K562 (cell line): ENCODE data around the gene SLC38A2. TPM values are rescaled to one million over a fixed set of nuclear protein-coding genes. Genes with fewer than 3 reads are reported as not detected.

ENCODE experiments used
- ATAC-seq: fragments of 200-7000 bp; cut with Tn5 transposase; 3 replicates; pipeline ENCODE4 v1.9.1; 2020; ENCODE audit warnings: moderate library complexity
- BruUV-seq: library from RNA; stranded (reverse); fragments of 400-500 nt; replicated peaks from 2 replicates; lab custom pipeline; 2021; lab: Mats Ljungman, UMichigan
- CTCF ChIA-PET: fragments of 300-600 bp; formaldehyde crosslinking; extraction: SDS; loops from one replicate; lab custom pipeline; 2021; ENCODE audit warnings: low intra/inter-chr PET ratio; lab: Yijun Ruan, JAX
- POLR2A ChIA-PET: fragments of 300-600, 350-650 bp; sonication (Branson Sonifier 250); formaldehyde crosslinking; extraction: SDS; loops from one replicate; lab custom pipeline; 2021; ENCODE audit warnings: antibody characterized with exemption, inconsistent platforms; lab: Yijun Ruan, JAX
- DNase-seq, 4 experiments: peaks; one replicate each; pipeline versions ENCODE4 v3.0.0 to v3.0.0-alpha.2; 2011 to 2018; ENCODE audit warnings: low spot score in 3 of 4, mixed read lengths in 3 of 4; ENCODE audit errors: extremely low read depth in 1 of 4
- FAIRE-seq: peaks from 2 replicates; lab custom pipeline; 2011; peaks lifted over from hg19 to GRCh38; lab: Jason Lieb, UNC
- H2AFZ ChIP-seq: 2 replicates; pipeline ENCODE4 v1.6.0; 2011; ENCODE audit warnings: low read depth, low read length, control low read depth, inconsistent platforms
- H3K27ac ChIP-seq: fragments of 200-600 bp; 3 replicates; pipeline ENCODE4 v1.8.0; 2011; ENCODE audit warnings: low read depth, mild to moderate bottlenecking, control low read depth, inconsistent platforms, low read length, moderate library complexity, mixed read lengths; ENCODE audit errors: extremely low read depth
- H3K27me3 ChIP-seq, 2 experiments: fragments of 300-600 bp in 1 of 2; 2 replicates in 1 of 2; 3 replicates in 1 of 2; pipeline versions ENCODE4 v1.6.0 to v1.8.0; 2011; ENCODE audit warnings: inconsistent platforms in 2 of 2, low read length in 2 of 2, mild to moderate bottlenecking in 1 of 2, mixed read lengths in 1 of 2, moderate library complexity in 1 of 2; ENCODE audit not compliant: control insufficient read depth in 2 of 2, insufficient read depth in 2 of 2
- H3K36me3 ChIP-seq: fragments of 300-600 bp; 3 replicates; pipeline ENCODE4 v1.8.0; 2011; ENCODE audit warnings: mild to moderate bottlenecking, low read length, inconsistent platforms; ENCODE audit not compliant: control insufficient read depth, insufficient read depth
- H3K4me1 ChIP-seq, 2 experiments: fragments of 200-600 bp in 1 of 2; replicated peaks in 1 of 2; 2 replicates in 1 of 2; 3 replicates in 1 of 2; pipeline versions ENCODE4 v1.5.1 to v1.8.0; 2011; ENCODE audit warnings: inconsistent platforms in 2 of 2, low read length in 2 of 2, mild to moderate bottlenecking in 1 of 2, mixed read lengths in 1 of 2, moderate library complexity in 1 of 2; ENCODE audit not compliant: control insufficient read depth in 2 of 2, insufficient read depth in 2 of 2
- H3K4me2 ChIP-seq: 2 replicates; pipeline ENCODE4 v1.6.1; 2011; ENCODE audit warnings: low read length, control low read depth, inconsistent platforms, mixed read lengths; ENCODE audit not compliant: insufficient read depth
- H3K4me3 ChIP-seq: fragments of 200-600 bp; sonication (generic), shearing (Covaris generic); 2 replicates; pipeline ENCODE4 v1.5.1; 2016; ENCODE audit warnings: control low read depth, inconsistent platforms
- H3K79me2 ChIP-seq: fragments of 200-600 bp; 3 replicates; pipeline ENCODE4 v1.8.0; 2011; ENCODE audit warnings: low read length, inconsistent platforms; ENCODE audit not compliant: control insufficient read depth, insufficient read depth
- H3K9ac ChIP-seq, 2 experiments: 2 replicates each; pipeline versions ENCODE4 v1.6.0 to v1.6.1; 2011; ENCODE audit warnings: low read depth in 2 of 2, low read length in 2 of 2, control low read depth in 1 of 2, inconsistent platforms in 1 of 2, mild to moderate bottlenecking in 1 of 2, mixed read lengths in 1 of 2; ENCODE audit not compliant: insufficient read depth in 1 of 2
- H3K9me1 ChIP-seq: one replicate; pipeline ENCODE4 v1.6.0; 2011; ENCODE audit warnings: inconsistent platforms, mild to moderate bottlenecking, low read length, moderate library complexity; ENCODE audit not compliant: control insufficient read depth, insufficient read depth
- H3K9me3 ChIP-seq: replicated peaks from 2 replicates; pipeline ENCODE4 v1.5.1; 2011; ENCODE audit warnings: low read depth, low read length, inconsistent platforms; ENCODE audit not compliant: control insufficient read depth, insufficient read depth
- H4K20me1 ChIP-seq: replicated peaks from 2 replicates; pipeline ENCODE4 v1.6.1; 2011; ENCODE audit warnings: low read length, inconsistent platforms, mixed read lengths; ENCODE audit not compliant: control insufficient read depth, insufficient read depth
- ARID1B ChIP-seq: fragments of 450-650 bp; IDR thresholded peaks from 2 replicates; pipeline ENCODE4 v1.6.1; 2016; ENCODE audit warnings: antibody characterized with exemption, mild to moderate bottlenecking, inconsistent platforms
- L3MBTL2 ChIP-seq: fragments of 450-650 bp; IDR thresholded peaks from 2 replicates; pipeline ENCODE4 v1.6.1; 2016; ENCODE audit warnings: mild to moderate bottlenecking, moderate library complexity
- MXD1 ChIP-seq: fragments of 250-450 bp; sonication (Bioruptor Pico); IDR thresholded peaks from 2 replicates; pipeline ENCODE4 v1.8.0; 2021; ENCODE audit warnings: borderline replicate concordance, mild to moderate bottlenecking, moderate library complexity; ENCODE audit not compliant: poor library complexity, severe bottlenecking
- PTRF ChIP-seq: fragments of 450-650 bp; IDR thresholded peaks from 2 replicates; pipeline ENCODE4 v1.6.1; 2016; ENCODE audit warnings: mild to moderate bottlenecking, missing genetic modification characterization, missing compliant biosample characterization
- TCF15 ChIP-seq: fragments of 250-450 bp; sonication (Bioruptor Pico); IDR thresholded peaks from 2 replicates; pipeline ENCODE4 v1.8.0; 2022; ENCODE audit warnings: moderate library complexity, mild to moderate bottlenecking, inconsistent platforms
- TCF7 ChIP-seq: sonication (generic); IDR thresholded peaks from 2 replicates; pipeline ENCODE4 v1.6.1; 2016; ENCODE audit warnings: antibody characterized with exemption, borderline replicate concordance
- ZBTB2 ChIP-seq: fragments of 450-650 bp; IDR thresholded peaks from 2 replicates; pipeline ENCODE4 v1.6.1; 2016; ENCODE audit warnings: antibody characterized with exemption
- ZNF79 ChIP-seq: fragments of 250-450 bp; sonication (Bioruptor Pico); IDR thresholded peaks from 2 replicates; pipeline ENCODE4 v1.4.0; 2020; ENCODE audit warnings: low read depth, mild to moderate bottlenecking, moderate library complexity
- WGBS: fragments of 100-300 bp; shearing (Covaris generic); methylation state at CpG from one replicate; pipeline ENCODE4 v1.1.6; 2016; ENCODE audit warnings: low coverage, mixed read lengths; ENCODE audit not compliant: insufficient coverage; ENCODE audit errors: missing lambda C conversion rate; 5-methylcytosine and 5-hydroxymethylcytosine counted together
- in situ Hi-C: fragments of 300-500 bp; cut with MboI; formaldehyde crosslinking; loops from 4 replicates; pipeline ENCODE4 v1.15.0; 2018; ENCODE audit warnings: inconsistent platforms, mixed read lengths
- intact Hi-C: fragments of 100-400 bp; cut with micrococcal nuclease; formaldehyde crosslinking; loops from 2 replicates; pipeline ENCODE4 v1.14.2; 2022
- polyA plus RNA-seq, 8 experiments: library from polyadenylated mRNA; depleted of rRNA in 4 of 8; stranded (reverse) in 5 of 8; unstranded in 3 of 8; fragments of >200 nt; fragmentation: Nextera tagmentation in 2 of 8; fragmentation: Illumina TruSeq in 1 of 8; extraction: Ambion mirVana in 2 of 8; extraction: Trizol in 1 of 8; gene quantifications; 2 replicates each; pipeline versions ENCODE4 v1.2.1 to v1.2.3, GENCODE V29; 2011 to 2014; ENCODE audit warnings: inconsistent platforms in 1 of 8, missing spikeins in 1 of 8
- total RNA-seq, 7 experiments: library from RNA; depleted of rRNA in 6 of 7; stranded (reverse); fragments of >200 nt in 6 of 7; fragmentation: Illumina TruSeq in 2 of 7; extraction: Trizol in 2 of 7; gene quantifications; 2 replicates each; pipeline versions ENCODE4 v1.2.1 to v1.2.3, GENCODE V29; 2011 to 2021; ENCODE audit warnings: low replicate concordance in 1 of 7
- TF ChIP-seq, protein P1 (sequence below): sonication (generic); formaldehyde crosslinking; IDR thresholded peaks from 2 replicates; pipeline ENCODE4 v1.8.0; 2022; ENCODE audit warnings: missing genetic modification reagents, mild to moderate bottlenecking, borderline replicate concordance
- TF ChIP-seq, protein P2 (sequence below): fragments of 450-650 bp; formaldehyde crosslinking; IDR thresholded peaks from 2 replicates; pipeline ENCODE4 v1.4.0; 2022; ENCODE audit warnings: missing genetic modification characterization

Gene SLC38A2
- total and polyA plus RNA-seq, 9 of the 15 experiments (the other 6 are each of a cell fraction or from before 2014, with no cell fraction given), result 98.7 to 292 (median 143) TPM

- no peak for ATAC-seq
- DNase-seq, result no peak
- WGBS, result 19% methylated on average over 3 of the region's 3 CpGs
- Histone ChIP-seq H4K20me1 (no peaks in the 10 kb centered on the region), H3K4me2 (no peak overlapping the region), H3K4me1 (peaks cover 0 to 8% of the 10 kb centered on the region in 2 experiments; a peak in 3 of 5 replicates), H3K27ac (no peak overlapping the region), H3K27me3 (no peaks in the 10 kb centered on the region), H3K4me3 (no peak overlapping the region), H3K36me3 (no peaks in the 10 kb centered on the region), H3K9me3 (no peaks in the 10 kb centered on the region), H3K79me2 (no peaks in the 10 kb centered on the region), H3K9me1 (no peaks in the 10 kb centered on the region), H2AFZ (no peak overlapping the region), H3K9ac (no peak overlapping the region)
- FAIRE-seq, result no peak
- no peak for TF ChIP-seq ZNF79
- in situ Hi-C loops, result no loop called here
- CTCF ChIA-PET, result no interaction called here
- BruUV-seq, result no TSS peak
- POLR2A ChIA-PET, result no interaction called here
- intact Hi-C loops, result no loop called here
These were observed 36.8 kb upstream of the SLC38A2 start for GRCh38 chr12:46409342-46409741.

- no peak overlapping the region for H3K4me2 ChIP-seq
- no peaks in the 10 kb centered on the region for H3K79me2 ChIP-seq
- H2AFZ ChIP-seq, result no peak overlapping the region
- no peaks in the 10 kb centered on the region for H3K36me3 ChIP-seq
- in situ Hi-C loops (no loop called here), intact Hi-C loops (no loop called here)
- no peaks in the 10 kb centered on the region for H3K9me1 ChIP-seq
- no peak overlapping the region for H3K27ac ChIP-seq
- peaks cover 0 to 8% of the 10 kb centered on the region in 2 experiments; a peak in 3 of 5 replicates for H3K4me1 ChIP-seq
- H3K9me3 ChIP-seq, result no peaks in the 10 kb centered on the region
- ATAC-seq (no peak), FAIRE-seq (no peak), DNase-seq (no peak)
- WGBS, result 71% methylated on average over 4 of the region's 4 CpGs
- no TSS peak for BruUV-seq
- no peak overlapping the region for H3K4me3 ChIP-seq
- H4K20me1 ChIP-seq, result no peaks in the 10 kb centered on the region
- ChIA-PET CTCF (no interaction called here), POLR2A (no interaction called here)
- no peaks in the 10 kb centered on the region for H3K27me3 ChIP-seq
- no peak overlapping the region for H3K9ac ChIP-seq
- no peak for TF ChIP-seq ARID1B
- TF ChIP-seq TCF15 (CRISPR knock-in tag), result no peak
- TF ChIP-seq, protein P1, sequence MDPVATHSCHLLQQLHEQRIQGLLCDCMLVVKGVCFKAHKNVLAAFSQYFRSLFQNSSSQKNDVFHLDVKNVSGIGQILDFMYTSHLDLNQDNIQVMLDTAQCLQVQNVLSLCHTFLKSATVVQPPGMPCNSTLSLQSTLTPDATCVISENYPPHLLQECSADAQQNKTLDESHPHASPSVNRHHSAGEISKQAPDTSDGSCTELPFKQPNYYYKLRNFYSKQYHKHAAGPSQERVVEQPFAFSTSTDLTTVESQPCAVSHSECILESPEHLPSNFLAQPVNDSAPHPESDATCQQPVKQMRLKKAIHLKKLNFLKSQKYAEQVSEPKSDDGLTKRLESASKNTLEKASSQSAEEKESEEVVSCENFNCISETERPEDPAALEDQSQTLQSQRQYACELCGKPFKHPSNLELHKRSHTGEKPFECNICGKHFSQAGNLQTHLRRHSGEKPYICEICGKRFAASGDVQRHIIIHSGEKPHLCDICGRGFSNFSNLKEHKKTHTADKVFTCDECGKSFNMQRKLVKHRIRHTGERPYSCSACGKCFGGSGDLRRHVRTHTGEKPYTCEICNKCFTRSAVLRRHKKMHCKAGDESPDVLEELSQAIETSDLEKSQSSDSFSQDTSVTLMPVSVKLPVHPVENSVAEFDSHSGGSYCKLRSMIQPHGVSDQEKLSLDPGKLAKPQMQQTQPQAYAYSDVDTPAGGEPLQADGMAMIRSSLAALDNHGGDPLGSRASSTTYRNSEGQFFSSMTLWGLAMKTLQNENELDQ (CRISPR knock-in tag), result no peak
- no peak for TF ChIP-seq MXD1
- no peak for TF ChIP-seq PTRF (tag)
- TF ChIP-seq ZBTB2, result no peak
- TF ChIP-seq TCF7, result no peak
- TF ChIP-seq L3MBTL2, result no peak
- TF ChIP-seq, protein P2, sequence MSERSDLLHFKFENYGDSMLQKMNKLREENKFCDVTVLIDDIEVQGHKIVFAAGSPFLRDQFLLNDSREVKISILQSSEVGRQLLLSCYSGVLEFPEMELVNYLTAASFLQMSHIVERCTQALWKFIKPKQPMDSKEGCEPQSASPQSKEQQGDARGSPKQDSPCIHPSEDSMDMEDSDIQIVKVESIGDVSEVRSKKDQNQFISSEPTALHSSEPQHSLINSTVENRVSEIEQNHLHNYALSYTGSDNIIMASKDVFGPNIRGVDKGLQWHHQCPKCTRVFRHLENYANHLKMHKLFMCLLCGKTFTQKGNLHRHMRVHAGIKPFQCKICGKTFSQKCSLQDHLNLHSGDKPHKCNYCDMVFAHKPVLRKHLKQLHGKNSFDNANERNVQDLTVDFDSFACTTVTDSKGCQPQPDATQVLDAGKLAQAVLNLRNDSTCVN (CRISPR knock-in tag), result no peak
These were observed 35.9 kb upstream of the SLC38A2 start for GRCh38 chr12:46408441-46408840.
